Measurements from ENCODE around the gene FBN1.

FBN1 gene

GRCh38 chr15:48515500-48515899, 130.0 kb downstream of the FBN1 start:
- H3K36me3 Mint-ChIP-seq = no peaks in the 10 kb centered on the region
- ATAC-seq (no peak), DNase-seq (ENCODE audit: low spot score in 2 of 2) (no peak)
- no peak overlapping the region for H3K27ac Mint-ChIP-seq
- H3K9me3 Mint-ChIP-seq = no peaks in the 10 kb centered on the region
- no peak overlapping the region for H3K4me3 Mint-ChIP-seq
- H3K4me1 Mint-ChIP-seq = no peaks in the 10 kb centered on the region

- no peak for ATAC-seq
- no peaks in the 10 kb centered on the region for H3K9me3 Mint-ChIP-seq
- H3K4me1 Mint-ChIP-seq = no peaks in the 10 kb centered on the region
- no peak overlapping the region for H3K4me3 Mint-ChIP-seq
- DNase-seq (ENCODE audit: low spot score in 2 of 2) = no peak
- H3K27ac Mint-ChIP-seq = no peak overlapping the region
- H3K36me3 Mint-ChIP-seq = no peaks in the 10 kb centered on the region
Observed at GRCh38 chr15:48514103-48514816, 131.2 kb downstream of the FBN1 start.

- Mint-ChIP-seq H3K36me3 (no peaks in the 10 kb centered on the region), H3K4me3 (no peak overlapping the region), H3K4me1 (no peaks in the 10 kb centered on the region), H3K27ac (no peak overlapping the region), H3K9me3 (no peaks in the 10 kb centered on the region)
- DNase-seq (ENCODE audit: low spot score in 2 of 2) (no peak), ATAC-seq (no peak)
Observed at GRCh38 chr15:48510976-48511375, 134.5 kb downstream of the FBN1 start.

GRCh38 chr15:48507416-48508065, 138.0 kb downstream of the FBN1 start:
- ATAC-seq (peak; percentile 48), DNase-seq (ENCODE audit: low spot score in 2 of 2) (no peak)
- H3K36me3 Mint-ChIP-seq = no peaks in the 10 kb centered on the region
- H3K4me1 Mint-ChIP-seq = no peaks in the 10 kb centered on the region
- H3K9me3 Mint-ChIP-seq = no peaks in the 10 kb centered on the region
- H3K4me3 Mint-ChIP-seq = no peak overlapping the region
- H3K27ac Mint-ChIP-seq = no peak overlapping the region

GRCh38 chr15:48505067-48505466, 140.4 kb downstream of the FBN1 start:
- Mint-ChIP-seq H3K4me3 (no peak overlapping the region), H3K27ac (no peak overlapping the region), H3K9me3 (no peaks in the 10 kb centered on the region), H3K36me3 (no peaks in the 10 kb centered on the region), H3K4me1 (no peaks in the 10 kb centered on the region)
- ATAC-seq (no peak), DNase-seq (ENCODE audit: low spot score in 2 of 2) (no peak)

GRCh38 chr15:48501208-48501607, 144.3 kb downstream of the FBN1 start:
- H3K27ac Mint-ChIP-seq = no peak overlapping the region
- H3K9me3 Mint-ChIP-seq = no peaks in the 10 kb centered on the region
- H3K36me3 Mint-ChIP-seq = no peaks in the 10 kb centered on the region
- H3K4me1 Mint-ChIP-seq = no peaks in the 10 kb centered on the region
- no peak overlapping the region for H3K4me3 Mint-ChIP-seq
- DNase-seq (ENCODE audit: low spot score in 2 of 2) = no peak
- no peak for ATAC-seq

GRCh38 chr15:48500595-48500994, 144.9 kb downstream of the FBN1 start:
- H3K36me3 Mint-ChIP-seq = no peaks in the 10 kb centered on the region
- no peaks in the 10 kb centered on the region for H3K4me1 Mint-ChIP-seq
- DNase-seq (ENCODE audit: low spot score in 2 of 2) = no peak
- H3K9me3 Mint-ChIP-seq = no peaks in the 10 kb centered on the region
- no peak overlapping the region for H3K4me3 Mint-ChIP-seq
- no peak for ATAC-seq
- H3K27ac Mint-ChIP-seq = no peak overlapping the region

- no peak for DNase-seq (ENCODE audit: low spot score in 2 of 2)
- Mint-ChIP-seq H3K36me3 (no peaks in the 10 kb centered on the region), H3K4me1 (no peaks in the 10 kb centered on the region), H3K27ac (no peak overlapping the region), H3K4me3 (no peak overlapping the region), H3K9me3 (no peaks in the 10 kb centered on the region)
- no peak for ATAC-seq
Observed at GRCh38 chr15:48499978-48500377, 145.5 kb downstream of the FBN1 start.

- ATAC-seq (no peak), DNase-seq (ENCODE audit: low spot score in 2 of 2) (no peak)
- no peaks in the 10 kb centered on the region for H3K4me1 Mint-ChIP-seq
- H3K4me3 Mint-ChIP-seq = no peak overlapping the region
- H3K36me3 Mint-ChIP-seq = no peaks in the 10 kb centered on the region
- no peak overlapping the region for H3K27ac Mint-ChIP-seq
- no peaks in the 10 kb centered on the region for H3K9me3 Mint-ChIP-seq
Observed at GRCh38 chr15:48498828-48499227, 146.7 kb downstream of the FBN1 start.

- Mint-ChIP-seq H3K27ac (no peak overlapping the region), H3K4me3 (no peak overlapping the region)
- no peak for ATAC-seq
Observed at GRCh38 chr15:48494631-48495030, 150.9 kb downstream of the FBN1 start.

GRCh38 chr15:48493763-48494225, 151.7 kb downstream of the FBN1 start:
- no peaks in the 10 kb centered on the region for H3K36me3 Mint-ChIP-seq
- no peaks in the 10 kb centered on the region for H3K4me1 Mint-ChIP-seq
- no peak overlapping the region for H3K27ac Mint-ChIP-seq
- DNase-seq (ENCODE audit: low spot score in 2 of 2) (no peak), ATAC-seq (no peak)
- H3K9me3 Mint-ChIP-seq = no peaks in the 10 kb centered on the region
- no peak overlapping the region for H3K4me3 Mint-ChIP-seq

More at GRCh38 chr15:48494631-48495030, 150.9 kb downstream of the FBN1 start:
- H3K36me3 Mint-ChIP-seq = no peaks in the 10 kb centered on the region
- H3K9me3 Mint-ChIP-seq = no peaks in the 10 kb centered on the region
- H3K4me1 Mint-ChIP-seq = no peaks in the 10 kb centered on the region
- no peak for DNase-seq (ENCODE audit: low spot score in 2 of 2)

GRCh38 chr15:48493084-48493762, 152.3 kb downstream of the FBN1 start:
- no peaks in the 10 kb centered on the region for H3K36me3 Mint-ChIP-seq

GRCh38 chr15:48486228-48486627, 159.3 kb downstream of the FBN1 start:
- Mint-ChIP-seq H3K9me3 (no peaks in the 10 kb centered on the region), H3K27ac (no peak overlapping the region)

More at GRCh38 chr15:48493084-48493762, 152.3 kb downstream of the FBN1 start:
- H3K27ac Mint-ChIP-seq = no peak overlapping the region
- no peak overlapping the region for H3K4me3 Mint-ChIP-seq
- no peak for ATAC-seq
- H3K9me3 Mint-ChIP-seq = no peaks in the 10 kb centered on the region
- DNase-seq (ENCODE audit: low spot score in 2 of 2) = no peak
- no peaks in the 10 kb centered on the region for H3K4me1 Mint-ChIP-seq

GRCh38 chr15:48481802-48482201, 163.7 kb downstream of the FBN1 start:
- DNase-seq (ENCODE audit: low spot score in 2 of 2) (no peak), ATAC-seq (no peak)
- Mint-ChIP-seq H3K4me1 (no peaks in the 10 kb centered on the region), H3K36me3 (no peaks in the 10 kb centered on the region), H3K27ac (no peak overlapping the region), H3K4me3 (no peak overlapping the region), H3K9me3 (no peaks in the 10 kb centered on the region)

More at GRCh38 chr15:48486228-48486627, 159.3 kb downstream of the FBN1 start:
- ATAC-seq (no peak), DNase-seq (ENCODE audit: low spot score in 2 of 2) (no peak)
- H3K36me3 Mint-ChIP-seq = no peaks in the 10 kb centered on the region
- no peak overlapping the region for H3K4me3 Mint-ChIP-seq
- no peaks in the 10 kb centered on the region for H3K4me1 Mint-ChIP-seq

- ATAC-seq = no peak
- Mint-ChIP-seq H3K4me3 (no peak overlapping the region), H3K27ac (no peak overlapping the region), H3K4me1 (no peaks in the 10 kb centered on the region), H3K36me3 (no peaks in the 10 kb centered on the region), H3K9me3 (no peaks in the 10 kb centered on the region)
- no peak for DNase-seq (ENCODE audit: low spot score in 2 of 2)
Observed at GRCh38 chr15:48479751-48480150, 165.8 kb downstream of the FBN1 start.

GRCh38 chr15:48478581-48478980, 166.9 kb downstream of the FBN1 start:
- Mint-ChIP-seq H3K4me1 (no peaks in the 10 kb centered on the region), H3K27ac (no peak overlapping the region), H3K36me3 (no peaks in the 10 kb centered on the region), H3K4me3 (no peak overlapping the region), H3K9me3 (no peaks in the 10 kb centered on the region)
- ATAC-seq (no peak), DNase-seq (ENCODE audit: low spot score in 2 of 2) (no peak)

All from stimulated activated effector memory CD8-positive, alpha-beta T cell treated with anti-CD3 and anti-CD28 coated beads, Interleukin-12 subunit alpha, Interleukin-12 subunit beta, amount 100 ng/mL, for 72 hours (primary cell).